Body of pancreas (tissue), 4 donors: ENCODE data around the gene TSGA10IP. TPM values are rescaled to one million over a fixed set of nuclear protein-coding genes. Genes with fewer than 3 reads are reported as not detected.

Experiments used
- ATAC-seq: fragments of 150-250 bp; one replicate; pipeline ENCODE4 v1.9.1; 2016
- DNase-seq, 4 donors: peaks; one replicate each; pipeline ENCODE4 v3.0.0-alpha.2; 2019
- H3K27ac ChIP-seq, 4 donors: fragments of 200-600 bp; sonication (generic); 1 replicate in 3 of 4; 2 replicates in 1 of 4; pipeline versions ENCODE4 v1.5.1 to v1.6.1; 2016 to 2019; ENCODE audit warnings: mild to moderate bottlenecking in 1 of 4, mixed read lengths in 1 of 4, moderate library complexity in 1 of 4
- H3K27me3 ChIP-seq, 2 donors: fragments of 200-600 bp; sonication (generic); one replicate each; pipeline ENCODE4 v1.6.0; 2016; ENCODE audit warnings: mild to moderate bottlenecking in 1 of 2
- H3K36me3 ChIP-seq, 2 donors: fragments of 200-600 bp; sonication (generic); replicated peaks in 1 of 2; 2 replicates each; pipeline ENCODE4 v1.5.1; 2016; ENCODE audit warnings: low read depth in 2 of 2; ENCODE audit not compliant: insufficient read depth in 1 of 2
- H3K4me1 ChIP-seq: fragments of 200-600 bp; sonication (generic); one replicate; pipeline ENCODE4 v1.6.0; 2016
- H3K4me3 ChIP-seq, 2 donors: fragments of 200-600 bp; sonication (generic); 1 replicate in 1 of 2; 2 replicates in 1 of 2; pipeline ENCODE4 v1.5.1; 2016 to 2019
- H3K9me3 ChIP-seq, 3 donors: fragments of 200-600 bp; sonication (generic); 1 replicate in 2 of 3; 2 replicates in 1 of 3; pipeline ENCODE4 v1.5.1; 2016
- POLR2A ChIP-seq, 3 donors: fragments of 450-650 bp; IDR thresholded peaks; one replicate each; pipeline ENCODE4 v1.6.1; 2016; ENCODE audit warnings: antibody characterized with exemption in 3 of 3, mild to moderate bottlenecking in 2 of 3
- WGBS, 2 donors: methylation state at CpG; one replicate each; pipeline ENCODE4 v1.1.5; 2017; 5-methylcytosine and 5-hydroxymethylcytosine counted together
- intact Hi-C: fragments of 100-400 bp; cut with DNase I; formaldehyde crosslinking; loops from one replicate; pipeline ENCODE4 v1.15.1; 2023
- total RNA-seq, 2 donors: library from RNA; depleted of rRNA; stranded (reverse); fragments of >200 nt; gene quantifications; one replicate each; pipeline ENCODE4 v1.1.0, GENCODE V29; 2016
- TF ChIP-seq, protein P1 (sequence below), 7 experiments: fragments of 450-650 bp in 4 of 7; fragments of 200-600 bp in 3 of 7; sonication (generic) in 3 of 7; IDR thresholded peaks; one replicate each; pipeline ENCODE4 v1.5.1; 2016 to 2019; ENCODE audit warnings: antibody characterized with exemption in 7 of 7

TSGA10IP gene
- total RNA-seq, 2 donors from 2014 or later: not detected

DNA sequence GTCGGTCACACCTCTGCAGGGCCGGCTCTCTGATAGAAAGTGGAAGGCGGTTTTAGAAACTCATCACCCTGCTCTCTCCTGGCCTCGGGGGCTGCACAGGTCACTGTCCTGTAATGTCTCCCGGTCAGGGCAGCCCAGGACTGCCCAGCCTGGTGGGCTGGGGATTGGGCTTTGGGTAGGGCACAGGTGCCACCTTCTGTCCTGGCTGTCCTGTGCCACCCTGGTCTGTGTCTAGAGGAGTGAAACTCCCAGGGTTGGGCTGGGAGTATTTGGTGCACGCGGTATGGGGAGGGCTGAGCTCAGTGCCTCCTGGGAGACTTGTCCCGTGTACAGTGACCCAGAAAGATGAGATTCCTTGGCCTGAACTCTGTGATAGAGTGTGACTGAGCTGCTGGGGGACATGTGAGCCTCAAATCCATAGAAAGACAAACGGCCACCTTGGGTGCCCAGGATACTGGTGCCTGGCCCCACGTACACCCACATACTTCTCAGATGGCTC, 34.0 kb downstream of the TSGA10IP start:
- DNase-seq (no peak), ATAC-seq (no peak)
- intact Hi-C loops: no loop called here
- H3K27me3 ChIP-seq: no peaks in the 10 kb centered on the region
- TF ChIP-seq, protein P1, sequence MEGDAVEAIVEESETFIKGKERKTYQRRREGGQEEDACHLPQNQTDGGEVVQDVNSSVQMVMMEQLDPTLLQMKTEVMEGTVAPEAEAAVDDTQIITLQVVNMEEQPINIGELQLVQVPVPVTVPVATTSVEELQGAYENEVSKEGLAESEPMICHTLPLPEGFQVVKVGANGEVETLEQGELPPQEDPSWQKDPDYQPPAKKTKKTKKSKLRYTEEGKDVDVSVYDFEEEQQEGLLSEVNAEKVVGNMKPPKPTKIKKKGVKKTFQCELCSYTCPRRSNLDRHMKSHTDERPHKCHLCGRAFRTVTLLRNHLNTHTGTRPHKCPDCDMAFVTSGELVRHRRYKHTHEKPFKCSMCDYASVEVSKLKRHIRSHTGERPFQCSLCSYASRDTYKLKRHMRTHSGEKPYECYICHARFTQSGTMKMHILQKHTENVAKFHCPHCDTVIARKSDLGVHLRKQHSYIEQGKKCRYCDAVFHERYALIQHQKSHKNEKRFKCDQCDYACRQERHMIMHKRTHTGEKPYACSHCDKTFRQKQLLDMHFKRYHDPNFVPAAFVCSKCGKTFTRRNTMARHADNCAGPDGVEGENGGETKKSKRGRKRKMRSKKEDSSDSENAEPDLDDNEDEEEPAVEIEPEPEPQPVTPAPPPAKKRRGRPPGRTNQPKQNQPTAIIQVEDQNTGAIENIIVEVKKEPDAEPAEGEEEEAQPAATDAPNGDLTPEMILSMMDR (IDR thresholded peaks at IDR 0.05): no peak
- TF ChIP-seq POLR2A (IDR thresholded peaks at IDR 0.05): no peak
- peaks cover 5 to 12% of the 10 kb centered on the region in 2 donors for H3K36me3 ChIP-seq
- no peak overlapping the region for H3K27ac ChIP-seq
- no peaks in the 10 kb centered on the region for H3K9me3 ChIP-seq
- H3K4me3 ChIP-seq: no peak overlapping the region
- WGBS, 2 donors: 95 to 98% methylated on average over 5 to 9 of the region's 10 CpGs
- H3K4me1 ChIP-seq: no peaks in the 10 kb centered on the region

DNA sequence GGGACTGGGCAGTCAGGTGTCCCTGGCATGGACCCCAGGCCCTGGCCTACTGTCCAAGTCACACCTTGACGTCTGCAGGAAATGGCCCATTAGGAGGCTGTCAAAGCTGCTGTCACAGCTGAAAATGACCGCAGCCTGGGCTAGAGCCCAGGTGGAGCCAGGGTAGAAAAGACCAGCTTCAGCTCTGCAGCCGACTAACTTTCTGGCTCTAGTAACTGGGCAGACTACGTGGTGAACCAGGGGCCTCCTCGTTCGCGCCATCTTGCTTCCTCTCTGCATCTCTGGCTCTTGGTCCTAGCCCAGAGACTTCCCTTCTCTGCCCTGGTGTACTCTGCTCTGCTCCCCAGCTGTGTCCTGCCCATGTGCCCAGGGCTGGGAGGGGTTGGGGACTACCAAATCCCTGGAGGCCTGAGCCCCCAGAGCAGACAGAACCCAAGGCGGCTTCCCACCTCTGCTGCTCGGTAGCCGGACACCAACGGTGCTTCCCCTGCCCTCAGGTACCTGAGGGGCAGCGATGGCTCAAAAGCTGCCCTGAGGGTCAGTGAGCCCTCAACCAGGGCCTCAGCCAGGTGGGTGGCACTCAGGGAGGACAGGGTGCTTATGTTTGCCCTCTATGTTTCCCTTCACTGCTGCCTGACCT, 35.9 kb downstream of the TSGA10IP start:
- 57 to 73% methylated on average over 9 to 12 of the region's 12 CpGs for whole genome bisulfite sequencing, 2 donors
- DNase-seq: no peak
- Histone ChIP-seq H3K9me3 (no peaks in the 10 kb centered on the region), H3K4me1 (no peaks in the 10 kb centered on the region), H3K27ac (peak overlapping the region in 1 of 4 donors; percentile 17), H3K36me3 (peaks cover 5 to 12% of the 10 kb centered on the region in 2 donors), H3K4me3 (no peak overlapping the region), H3K27me3 (no peaks in the 10 kb centered on the region)
- intact Hi-C loops: loop anchor here (5.0 kb wide), 1 partner anchor 99 kb away; no protein-coding TSS in a partner anchor
- no peak for ATAC-seq
- no peak for TF ChIP-seq POLR2A (IDR thresholded peaks at IDR 0.05)
- TF ChIP-seq, protein P1 (IDR thresholded peaks at IDR 0.05): no peak

DNA sequence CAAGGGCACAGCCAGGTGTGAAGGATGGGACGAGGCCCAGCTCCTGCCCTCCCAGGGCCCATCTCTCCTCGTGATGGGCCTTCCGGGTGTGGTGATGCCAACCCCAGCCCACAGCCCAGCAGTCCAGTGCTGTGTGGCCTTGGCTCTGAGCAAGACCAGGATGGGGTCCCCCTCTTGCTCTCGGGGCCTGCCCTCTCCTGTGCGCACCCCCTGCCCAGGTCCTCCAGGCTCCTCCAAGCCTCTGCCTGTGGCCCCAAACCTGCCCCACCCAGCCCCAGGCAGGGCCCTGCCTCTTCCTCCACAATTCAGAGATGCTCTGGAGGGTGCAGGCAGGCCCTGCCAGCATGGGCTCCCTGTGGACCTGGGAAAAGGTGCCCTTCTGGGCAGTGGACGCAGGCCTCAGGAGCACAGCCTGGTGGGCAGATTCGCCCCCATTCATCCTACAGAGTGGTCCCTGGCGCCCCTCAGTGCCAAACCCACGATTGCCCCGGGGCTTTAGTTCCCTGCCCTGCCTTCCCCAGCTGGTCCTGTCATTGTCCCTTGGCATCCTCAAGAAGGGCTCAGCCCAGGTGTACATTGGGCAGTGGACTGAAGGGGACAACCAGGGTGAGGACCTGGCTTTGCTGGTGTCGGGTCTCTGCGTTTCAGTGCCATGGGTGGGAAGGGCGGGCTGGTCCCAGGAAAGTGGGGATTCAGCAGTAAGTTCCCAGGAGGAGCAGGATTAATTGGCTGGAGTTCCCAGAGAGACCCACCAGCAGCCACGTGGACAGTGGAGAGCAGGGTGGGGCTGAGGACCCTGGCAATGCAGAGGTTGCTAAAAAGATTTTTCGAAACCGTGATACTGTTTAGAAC, 36.9 kb downstream of the TSGA10IP start:
- intact Hi-C loops: loop anchor here (5.0 kb wide), 1 partner anchor 100 kb away; no protein-coding TSS in a partner anchor
- DNase-seq: no peak
- whole genome bisulfite sequencing, 2 donors: 58 to 66% methylated on average over 8 to 16 of the region's 16 CpGs
- Histone ChIP-seq H3K36me3 (peaks cover 5 to 10% of the 10 kb centered on the region in 2 donors), H3K9me3 (no peaks in the 10 kb centered on the region), H3K27ac (peak overlapping the region in 1 of 4 donors; percentile 17), H3K27me3 (no peaks in the 10 kb centered on the region), H3K4me3 (no peak overlapping the region), H3K4me1 (no peaks in the 10 kb centered on the region)
- no peak for ATAC-seq
- TF ChIP-seq POLR2A (IDR thresholded peaks at IDR 0.05): no peak
- TF ChIP-seq, protein P1 (IDR thresholded peaks at IDR 0.05): no peak

DNA sequence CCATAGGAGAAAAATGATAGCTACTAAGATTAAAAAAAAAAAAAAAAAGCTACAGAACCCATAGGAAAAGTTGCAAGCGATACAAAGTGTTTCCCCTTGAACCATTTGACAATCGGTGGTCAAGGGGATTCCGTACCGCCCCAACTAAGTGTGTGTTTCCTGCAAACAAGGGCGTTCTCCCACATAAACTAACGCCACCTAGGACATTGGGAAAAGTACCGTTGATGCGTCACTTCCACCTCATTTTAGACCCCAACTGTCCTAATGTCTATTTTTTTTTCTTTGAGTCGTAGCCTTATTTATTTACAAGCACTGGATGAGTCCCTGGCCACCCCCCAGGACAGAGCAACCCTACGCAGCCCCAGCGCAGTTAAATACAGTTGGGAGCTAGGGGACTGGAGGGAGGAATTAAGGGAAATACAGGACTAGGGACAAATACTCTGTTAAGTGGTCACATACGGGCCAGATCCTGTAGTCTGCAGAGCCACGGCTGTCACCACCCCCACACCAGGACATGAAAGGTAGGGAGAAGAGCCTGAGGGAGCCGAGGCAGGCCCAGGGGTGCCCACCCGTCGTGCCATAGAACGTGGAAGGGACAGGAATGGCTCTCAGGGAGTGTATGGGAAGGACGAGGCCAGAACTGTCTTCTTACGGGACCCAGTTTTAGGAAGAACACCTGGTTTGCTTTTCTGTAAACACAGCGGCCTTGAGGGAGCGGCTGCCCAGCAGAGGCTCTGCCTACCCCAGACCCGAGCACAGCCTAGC, 37.7 kb downstream of the TSGA10IP start:
- intact Hi-C loops: loop anchor here (5.0 kb wide), 1 partner anchor 101 kb away; no protein-coding TSS in a partner anchor
- no peak for ATAC-seq
- no peaks in the 10 kb centered on the region for H3K4me1 ChIP-seq

More for the DNA sequence above, 37.7 kb downstream of the TSGA10IP start:
- Histone ChIP-seq H3K4me3 (no peak overlapping the region), H3K36me3 (peaks cover 1 to 2% of the 10 kb centered on the region in 2 donors), H3K27me3 (no peaks in the 10 kb centered on the region), H3K27ac (peak overlapping the region in 1 of 4 donors; percentile 9), H3K9me3 (no peaks in the 10 kb centered on the region)
- DNase-seq: no peak
- 55 to 68% methylated on average over 21 to 22 of the region's 22 CpGs for WGBS, 2 donors
- TF ChIP-seq POLR2A (IDR thresholded peaks at IDR 0.05): no peak
- TF ChIP-seq, protein P1 (IDR thresholded peaks at IDR 0.05): no peak
